HG02678 (cell line): ENCODE measurements around the gene GOLGA8F.
"Not testable (repeated sequence)": the region's sequence is repeated elsewhere in the genome, so short reads cannot be mapped to it uniquely, and the experiment has no call there.

Experiments
- ATAC-seq: cut with Tn5 transposase; IDR thresholded peaks from one replicate; pipeline ENCODE4 v1.9.1; 2021; ENCODE audit warnings: mild to moderate bottlenecking, moderate library complexity; ENCODE audit not compliant: unreplicated experiment

Gene GOLGA8F, protein sequence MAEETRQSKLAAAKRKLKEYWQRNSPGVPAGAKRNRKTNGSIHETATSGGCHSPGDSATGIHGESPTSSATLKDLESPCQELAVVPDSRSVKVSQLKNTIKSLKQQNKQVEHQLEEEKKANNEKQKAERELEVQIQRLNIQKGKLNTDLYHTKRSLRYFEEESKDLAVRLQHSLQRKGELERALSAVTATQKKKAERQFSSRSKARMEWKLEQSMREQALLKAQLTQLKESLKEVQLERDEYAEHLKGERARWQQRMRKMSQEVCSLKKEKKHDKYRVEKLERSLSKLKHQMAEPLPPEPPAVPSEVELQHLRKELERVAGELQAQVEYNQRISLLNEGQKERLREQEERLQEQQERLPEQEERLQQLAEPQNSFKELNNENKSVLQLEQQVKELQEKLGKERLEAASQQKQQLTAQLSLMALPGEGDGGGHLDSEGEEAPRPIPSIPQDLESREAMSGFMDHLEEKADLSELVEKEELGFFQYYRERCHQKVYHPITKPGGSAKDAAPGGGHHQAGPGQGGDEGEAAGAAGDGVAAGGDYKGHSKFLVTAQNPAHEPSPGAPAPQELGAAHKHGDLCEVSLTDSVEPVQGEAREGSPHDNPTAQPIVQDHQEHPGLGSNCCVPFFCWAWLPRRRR

DNA sequence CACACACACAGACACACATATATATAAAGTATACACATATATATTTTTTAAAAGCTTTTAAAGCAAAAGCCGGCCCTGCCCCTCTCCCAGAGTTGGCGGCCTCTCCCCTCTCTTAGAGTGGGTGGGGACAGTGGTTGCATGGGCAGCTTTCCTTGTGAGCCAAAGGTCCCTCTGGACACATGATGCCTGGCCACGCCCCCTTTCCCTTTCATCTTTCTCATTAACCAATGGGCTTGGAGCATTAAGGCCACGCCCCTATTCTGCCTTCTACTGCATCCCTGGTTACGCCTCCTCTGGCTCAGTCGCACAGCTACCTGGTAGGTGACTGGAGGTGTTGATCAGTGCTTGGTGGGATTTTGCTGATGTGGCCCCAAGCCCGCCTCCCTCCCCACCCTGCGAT lies at the start of gene GOLGA8F:
Gene GOLGA8F, plus strand, starts transcription at position 301 of the 400 bp plus-strand sequence. Its CDS starts 98 bp downstream, at position 399.
- not testable (repeated sequence) for ATAC-seq

GRCh38 chr15:28357984-28358383 lies 20.5 kb upstream of the GOLGA8F start, which contains the start of gene GOLGA6L24:
Gene GOLGA6L24, minus strand, starts transcription at chr15:28358084. Its CDS starts 61 bp downstream, at chr15:28358023.
- not testable (repeated sequence) for ATAC-seq

GRCh38 chr15:28365502-28365901 lies 13.0 kb upstream of the GOLGA8F start:
- not testable (repeated sequence) for ATAC-seq

- not testable (repeated sequence) for ATAC-seq
Measured at GRCh38 chr15:28380053-28380452, 1.6 kb downstream of the GOLGA8F start.

- ATAC-seq = not testable (repeated sequence)
Measured at GRCh38 chr15:28396022-28396421, 17.6 kb downstream of the GOLGA8F start.

DNA sequence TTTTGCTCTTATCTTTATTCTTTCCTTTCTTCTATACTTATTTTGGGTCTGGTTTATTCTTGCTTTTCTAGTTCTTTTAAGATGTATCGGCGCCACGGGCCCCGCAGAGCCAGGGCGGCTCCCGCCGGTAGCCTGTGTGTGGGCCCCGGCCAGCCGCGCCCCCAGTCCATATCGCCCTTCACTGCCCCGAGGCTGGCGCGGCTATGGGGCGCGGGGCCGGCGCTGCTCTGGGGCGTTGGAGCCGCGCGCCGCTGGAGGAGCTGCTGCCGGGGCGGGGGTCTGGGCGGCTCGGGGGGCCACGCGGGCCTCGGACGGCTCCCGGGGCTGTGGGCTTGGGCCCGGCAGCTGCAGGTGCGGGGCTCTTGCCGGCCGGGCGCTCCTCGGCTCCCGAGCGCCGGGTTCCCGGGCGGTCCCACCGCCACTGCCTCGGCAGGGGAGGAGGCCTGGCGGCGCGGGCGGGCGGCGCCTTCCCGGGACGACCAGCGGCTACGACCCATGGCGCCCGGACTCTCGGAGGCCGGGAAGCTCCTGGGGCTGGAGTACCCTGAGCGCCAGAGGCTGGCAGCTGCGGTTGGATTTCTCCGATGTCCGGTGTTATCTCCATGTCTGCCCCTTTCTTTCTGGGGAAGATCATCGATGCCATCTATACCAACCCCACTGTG lies 24.4 kb downstream of the GOLGA8F start:
- not testable (repeated sequence) for ATAC-seq

- not testable (repeated sequence) for ATAC-seq
Measured at GRCh38 chr15:28420470-28420869, 42.0 kb downstream of the GOLGA8F start.

- not testable (repeated sequence) for ATAC-seq
Measured at GRCh38 chr15:28435594-28435993, 57.1 kb downstream of the GOLGA8F start.
